HFFc6 (cell line): Measurements from ENCODE around the gene PCDHGA10. TPM values are rescaled to one million over a fixed set of nuclear protein-coding genes. Genes with fewer than 3 reads are reported as not detected.
"Not testable (repeated sequence)": the region's sequence is repeated elsewhere in the genome, so short reads cannot be mapped to it uniquely, and the experiment has no call there.

Source experiments
- DNase-seq: peaks from one replicate; pipeline ENCODE4 v3.0.0-alpha.2; 2018
- H3K27ac Mint-ChIP-seq: 2 replicates; pipeline ENCODE4 v1.8.0; 2020; ENCODE audit warnings: mild to moderate bottlenecking, mixed read lengths
- H3K27me3 Mint-ChIP-seq: 2 replicates; pipeline ENCODE4 v1.8.0; 2021; ENCODE audit warnings: mild to moderate bottlenecking, moderate library complexity, mixed read lengths; ENCODE audit not compliant: insufficient read depth
- H3K36me3 Mint-ChIP-seq: 2 replicates; pipeline ENCODE4 v1.8.0; 2021; ENCODE audit warnings: low read depth, mixed read lengths
- H3K4me1 Mint-ChIP-seq: 2 replicates; pipeline ENCODE4 v1.8.0; 2020; ENCODE audit warnings: low read depth, mixed read lengths
- H3K4me3 Mint-ChIP-seq: 2 replicates; pipeline ENCODE4 v1.8.0; 2020; ENCODE audit warnings: mild to moderate bottlenecking, moderate library complexity, mixed read lengths
- H3K9me3 Mint-ChIP-seq: 2 replicates; pipeline ENCODE4 v1.8.0; 2020; ENCODE audit warnings: mild to moderate bottlenecking, mixed read lengths
- CTCF ChIP-seq: fragments of 200-600 bp; sonication (generic); IDR thresholded peaks from 2 replicates; pipeline ENCODE4 v1.5.0; 2021; ENCODE audit warnings: antibody characterized with exemption, mild to moderate bottlenecking
- total RNA-seq, 6 experiments: library from RNA; stranded (reverse); fragmentation: NEBNext Ultra II Directional; extraction: Animal tissue kit (Norgen Biotek cat#: 25700); gene quantifications; 2 replicates in 1 of 6; 3 replicates in 5 of 6; pipeline ENCODE4 v1.2.3, GENCODE V29; 2021

The PCDHGA10 gene
- total RNA-seq, 6 experiments from 2014 or later = 0.61 to 1.3 (median 0.78) TPM

- peaks cover 53% of the 10 kb centered on the region for H3K9me3 Mint-ChIP-seq
Measured at GRCh38 chr5:141382469-141383294, 30.1 kb upstream of the PCDHGA10 start, which contains the start of gene PCDHGA7. TSS of gene PCDHGA7 (plus strand) at chr5:141382742. CDS start at chr5:141382900, 158 bp downstream.

GRCh38 chr5:141383345-141383744, 29.4 kb upstream of the PCDHGA10 start:
- no peak overlapping the region; the same call in 1 of the 2 replicates for H3K27ac Mint-ChIP-seq
- TF ChIP-seq CTCF = no peak
- no peaks in the 10 kb centered on the region for H3K27me3 Mint-ChIP-seq
- H3K9me3 Mint-ChIP-seq = peaks cover 56% of the 10 kb centered on the region
- peaks cover 49% of the 10 kb centered on the region for H3K36me3 Mint-ChIP-seq
- H3K4me1 Mint-ChIP-seq = peaks cover 15% of the 10 kb centered on the region; the same call in 1 of the 2 replicates
- H3K4me3 Mint-ChIP-seq = peak overlapping the region; percentile 95
- no peak for DNase-seq

More at GRCh38 chr5:141382469-141383294, 30.1 kb upstream of the PCDHGA10 start, which contains the start of gene PCDHGA7:
- Mint-ChIP-seq H3K4me3 (peak within 1 kb of the TSS; percentile 95), H3K27me3 (no peaks in the 10 kb centered on the region), H3K4me1 (peaks cover 13% of the 10 kb centered on the region; the same call in 1 of the 2 replicates), H3K27ac (peak within 1 kb of the TSS; percentile 87), H3K36me3 (peaks cover 47% of the 10 kb centered on the region)
- no peak for DNase-seq
- TF ChIP-seq CTCF = peak; percentile 70

DNA sequence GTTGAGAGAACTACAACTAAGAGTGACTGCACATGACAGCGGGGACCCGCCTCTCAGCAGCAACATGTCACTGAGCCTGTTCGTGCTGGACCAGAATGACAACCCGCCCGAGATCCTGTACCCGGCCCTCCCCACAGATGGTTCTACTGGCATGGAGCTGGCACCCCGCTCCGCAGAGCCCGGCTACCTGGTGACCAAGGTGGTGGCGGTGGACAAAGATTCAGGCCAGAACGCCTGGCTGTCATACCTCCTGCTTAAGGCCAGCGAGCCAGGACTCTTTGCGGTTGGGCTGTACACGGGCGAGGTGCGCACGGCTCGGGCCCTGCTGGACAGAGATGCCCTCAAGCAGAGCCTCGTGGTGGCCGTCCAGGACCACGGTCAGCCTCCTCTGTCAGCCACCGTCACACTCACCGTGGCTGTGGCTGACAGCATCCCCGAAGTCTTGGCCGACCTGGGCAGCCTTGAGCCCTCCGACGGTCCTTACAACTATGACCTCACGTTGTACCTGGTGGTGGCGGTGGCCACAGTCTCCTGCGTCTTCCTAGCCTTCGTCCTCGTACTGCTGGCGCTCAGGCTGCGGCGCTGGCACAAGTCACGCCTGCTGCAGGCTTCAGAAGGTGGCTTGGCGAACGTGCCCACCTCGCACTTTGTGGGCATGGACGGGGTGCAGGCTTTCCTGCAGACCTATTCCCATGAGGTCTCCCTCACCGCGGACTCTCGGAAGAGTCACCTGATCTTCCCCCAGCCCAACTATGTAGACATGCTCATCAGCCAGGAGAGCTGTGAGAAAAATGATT, 28.1 kb upstream of the PCDHGA10 start:
- H3K27me3 Mint-ChIP-seq = no peaks in the 10 kb centered on the region
- H3K36me3 Mint-ChIP-seq = peaks cover 59% of the 10 kb centered on the region
- no peak overlapping the region for H3K4me3 Mint-ChIP-seq
- no peak overlapping the region for H3K27ac Mint-ChIP-seq
- no peak for DNase-seq
- peaks cover 67% of the 10 kb centered on the region for H3K9me3 Mint-ChIP-seq
- peaks cover 22% of the 10 kb centered on the region; the same call in 1 of the 2 replicates for H3K4me1 Mint-ChIP-seq
- TF ChIP-seq CTCF = no peak

GRCh38 chr5:141387557-141388311, 25.1 kb upstream of the PCDHGA10 start, which contains the start of gene PCDHGB4:
TSS of gene PCDHGB4 (plus strand) at chr5:141387698. CDS start at chr5:141387885, 187 bp downstream.
- Mint-ChIP-seq H3K36me3 (peaks cover 58% of the 10 kb centered on the region), H3K4me1 (peaks cover 26% of the 10 kb centered on the region), H3K4me3 (peak within 1 kb of the TSS; percentile 79), H3K9me3 (peaks cover 76% of the 10 kb centered on the region)
- not testable (repeated sequence) for H3K27me3 Mint-ChIP-seq, DNase-seq, H3K27ac Mint-ChIP-seq
- TF ChIP-seq CTCF = peak; percentile 57

DNA sequence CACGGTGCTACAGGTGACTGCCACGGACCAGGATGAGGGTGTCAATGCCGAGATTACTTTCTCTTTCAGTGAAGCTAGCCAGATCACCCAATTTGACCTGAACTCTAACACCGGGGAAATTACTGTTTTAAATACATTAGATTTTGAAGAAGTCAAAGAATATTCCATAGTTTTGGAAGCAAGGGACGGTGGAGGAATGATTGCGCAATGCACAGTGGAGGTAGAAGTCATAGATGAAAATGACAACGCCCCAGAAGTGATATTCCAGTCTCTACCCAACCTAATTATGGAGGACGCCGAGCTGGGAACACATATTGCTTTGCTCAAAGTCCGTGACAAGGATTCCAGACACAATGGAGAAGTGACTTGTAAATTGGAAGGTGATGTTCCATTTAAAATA, 24.1 kb upstream of the PCDHGA10 start:
- no peak overlapping the region for H3K27ac Mint-ChIP-seq
- peak overlapping the region; percentile 67; the same call in 1 of the 2 replicates for H3K4me3 Mint-ChIP-seq
- H3K27me3 Mint-ChIP-seq = no peaks in the 10 kb centered on the region; the same call in 1 of the 2 replicates
- peaks cover 57% of the 10 kb centered on the region for H3K36me3 Mint-ChIP-seq
- H3K4me1 Mint-ChIP-seq = peaks cover 21% of the 10 kb centered on the region
- DNase-seq = no peak
- no peak for TF ChIP-seq CTCF
- peaks cover 73% of the 10 kb centered on the region for H3K9me3 Mint-ChIP-seq
